Rectal smooth muscle tissue (tissue), 1 donor: Measurements from ENCODE around the gene RBM20.
A peak's percentile ranks its signal among the peaks of the same experiment; 100 is the strongest.

Experiments
- H3K27ac ChIP-seq: one replicate; pipeline ENCODE4 v1.7.0; 2013; ENCODE audit warnings: low read depth, low read length, inconsistent platforms
- H3K27me3 ChIP-seq: one replicate; pipeline ENCODE4 v1.7.0; 2013; ENCODE audit warnings: low read length; ENCODE audit not compliant: control insufficient read depth, insufficient read depth
- H3K36me3 ChIP-seq: one replicate; pipeline ENCODE4 v1.7.0; 2013; ENCODE audit warnings: low read length; ENCODE audit not compliant: control insufficient read depth, insufficient read depth
- H3K4me1 ChIP-seq: one replicate; pipeline ENCODE4 v1.7.0; 2013; ENCODE audit warnings: low read length; ENCODE audit not compliant: control insufficient read depth, insufficient read depth
- H3K4me3 ChIP-seq: one replicate; pipeline ENCODE4 v1.7.0; 2013; ENCODE audit warnings: low read length
- H3K9ac ChIP-seq: one replicate; pipeline ENCODE4 v1.7.0; 2013; ENCODE audit warnings: low read length

RBM20 gene

DNA sequence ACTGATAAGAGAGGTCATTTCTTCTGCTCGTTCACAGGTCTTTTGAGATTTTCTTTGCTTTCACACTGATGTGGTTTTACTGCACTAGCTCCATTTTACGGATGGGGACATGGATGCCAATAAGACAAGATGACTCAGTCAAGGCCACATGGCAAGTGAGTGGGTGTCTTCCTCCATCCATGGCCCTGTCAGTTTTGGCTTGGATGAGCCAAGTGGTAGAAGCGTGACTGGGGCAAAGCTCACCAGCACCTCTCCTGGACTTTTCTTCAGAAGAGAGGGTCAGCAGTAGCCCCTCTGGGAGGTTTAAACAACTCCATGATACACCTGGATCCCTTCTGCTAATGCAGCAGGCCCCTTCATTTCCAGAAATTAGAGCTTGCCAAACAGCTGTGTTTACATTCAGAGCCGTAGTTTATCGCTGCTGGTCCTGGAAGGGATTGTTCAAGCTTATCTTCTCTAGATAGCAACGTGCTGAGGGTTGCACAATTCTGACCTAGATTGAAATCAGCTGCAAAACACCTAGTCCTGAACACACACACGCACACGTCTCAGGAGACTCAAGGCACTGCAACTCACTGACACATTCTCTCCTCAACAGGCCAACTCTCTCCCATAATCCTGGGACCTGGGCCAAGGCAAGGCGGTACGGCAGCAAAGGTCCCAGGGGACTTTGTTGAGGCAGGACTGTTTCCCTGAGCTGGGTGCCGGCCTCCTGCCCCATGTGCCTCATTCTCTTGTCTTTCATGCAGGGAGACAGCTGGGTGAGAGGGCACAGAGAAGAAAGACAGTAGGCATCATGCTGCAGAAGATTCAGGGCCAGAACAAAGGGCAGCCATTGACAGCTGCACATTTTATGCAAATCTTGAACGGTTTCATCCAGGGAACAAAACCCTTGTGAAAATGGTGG, 213.4 kb downstream of the RBM20 start:
- Histone ChIP-seq H3K27ac (peak overlapping the region; percentile 4), H3K4me1 (no peaks in the 10 kb centered on the region), H3K36me3 (no peaks in the 10 kb centered on the region), H3K9ac (no peak overlapping the region), H3K4me3 (peak overlapping the region; percentile 34), H3K27me3 (no peaks in the 10 kb centered on the region)

DNA sequence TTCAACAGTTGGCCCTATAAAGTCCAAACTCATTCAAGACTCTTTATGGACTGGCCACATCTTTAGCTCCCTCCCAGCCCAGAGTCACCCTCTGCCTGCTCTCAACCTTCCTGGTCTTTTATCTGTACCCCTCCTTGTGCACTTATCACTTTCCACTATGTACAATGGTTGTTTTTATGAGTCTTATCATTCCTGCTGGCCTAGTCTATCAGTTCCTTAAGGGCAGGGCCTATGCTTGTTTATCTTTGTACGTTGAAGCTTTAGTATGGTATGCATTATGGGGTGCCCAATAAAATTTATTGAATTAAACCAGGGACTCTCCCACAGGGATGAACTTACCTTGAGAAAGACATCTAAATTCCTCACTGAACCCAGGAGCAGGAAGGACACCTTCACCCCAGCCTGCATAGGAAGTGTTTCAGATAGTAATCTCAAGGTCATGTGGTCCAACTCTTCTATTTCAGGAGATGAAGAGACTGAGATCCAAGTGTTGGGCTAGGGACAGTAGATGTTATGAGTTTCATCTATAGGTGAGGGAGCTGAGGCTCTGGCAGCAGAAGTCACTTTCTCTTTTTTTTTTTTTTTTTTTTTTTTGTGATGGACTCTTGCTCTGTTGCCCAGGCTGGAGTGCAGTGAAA, 214.3 kb downstream of the RBM20 start:
- Histone ChIP-seq H3K27me3 (no peaks in the 10 kb centered on the region), H3K27ac (no peak overlapping the region), H3K36me3 (no peaks in the 10 kb centered on the region), H3K9ac (no peak overlapping the region), H3K4me3 (no peak overlapping the region), H3K4me1 (no peaks in the 10 kb centered on the region)

DNA sequence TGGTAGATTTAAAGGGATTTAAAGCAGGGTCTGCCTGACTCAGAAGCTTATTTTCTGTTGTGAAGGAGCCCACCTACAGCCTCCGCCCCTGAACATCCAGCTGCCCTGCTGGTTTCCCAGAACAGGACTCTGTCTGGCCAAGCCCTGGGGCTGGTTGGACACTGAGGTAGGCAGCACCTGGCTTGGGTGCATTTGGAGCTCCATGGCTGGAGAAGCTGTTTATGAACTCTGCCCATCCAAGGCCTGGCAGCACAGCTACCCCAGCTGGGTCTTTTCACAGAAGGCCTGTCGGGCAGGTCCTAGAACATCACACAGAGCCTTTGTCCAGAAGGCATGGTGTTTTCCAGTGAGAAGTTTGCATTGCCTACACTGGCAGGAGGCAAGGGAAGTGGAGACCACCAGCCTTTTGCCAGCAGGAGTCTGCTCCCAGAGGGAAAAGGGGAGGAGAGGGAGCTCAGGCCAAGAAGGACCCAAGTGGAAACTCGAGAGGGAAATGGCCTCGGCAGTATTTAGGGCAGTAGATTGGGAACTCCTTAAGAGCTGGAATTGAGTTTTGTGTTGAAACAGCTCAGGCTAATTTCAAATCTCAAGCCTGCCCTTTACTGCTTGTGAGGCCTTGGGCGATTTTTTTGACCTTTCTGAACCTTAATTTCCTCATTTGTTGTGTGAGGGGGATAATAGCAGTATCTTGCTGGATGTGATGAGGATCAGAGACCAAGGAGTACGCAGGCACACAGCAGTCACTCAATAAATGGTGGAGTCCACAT, 215.3 kb downstream of the RBM20 start:
- Histone ChIP-seq H3K36me3 (no peaks in the 10 kb centered on the region), H3K27me3 (no peaks in the 10 kb centered on the region), H3K4me1 (no peaks in the 10 kb centered on the region), H3K9ac (no peak overlapping the region), H3K4me3 (no peak overlapping the region), H3K27ac (no peak overlapping the region)

DNA sequence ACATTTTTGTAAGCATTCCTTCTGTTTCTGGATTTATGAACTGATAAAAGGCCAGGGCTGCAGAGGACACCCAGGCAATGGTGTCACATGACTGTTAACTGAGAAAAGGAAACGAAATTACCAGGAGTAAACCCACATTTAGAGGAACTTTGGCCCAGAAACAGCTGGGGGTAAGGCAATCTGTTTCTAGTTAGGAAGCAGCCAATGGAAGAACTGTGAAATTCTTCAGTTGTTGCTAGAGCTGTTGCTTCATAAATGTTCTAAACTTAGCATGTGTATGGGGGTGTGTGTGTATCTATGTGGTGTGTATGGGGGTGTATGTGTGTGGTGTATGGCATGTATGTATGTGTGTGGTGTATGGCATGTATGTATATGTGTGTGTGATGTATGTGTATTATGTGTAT, 215.8 kb downstream of the RBM20 start:
- Histone ChIP-seq H3K27ac (no peak overlapping the region), H3K9ac (no peak overlapping the region), H3K4me3 (no peak overlapping the region), H3K4me1 (peaks cover 6% of the 10 kb centered on the region), H3K27me3 (no peaks in the 10 kb centered on the region), H3K36me3 (no peaks in the 10 kb centered on the region)

DNA sequence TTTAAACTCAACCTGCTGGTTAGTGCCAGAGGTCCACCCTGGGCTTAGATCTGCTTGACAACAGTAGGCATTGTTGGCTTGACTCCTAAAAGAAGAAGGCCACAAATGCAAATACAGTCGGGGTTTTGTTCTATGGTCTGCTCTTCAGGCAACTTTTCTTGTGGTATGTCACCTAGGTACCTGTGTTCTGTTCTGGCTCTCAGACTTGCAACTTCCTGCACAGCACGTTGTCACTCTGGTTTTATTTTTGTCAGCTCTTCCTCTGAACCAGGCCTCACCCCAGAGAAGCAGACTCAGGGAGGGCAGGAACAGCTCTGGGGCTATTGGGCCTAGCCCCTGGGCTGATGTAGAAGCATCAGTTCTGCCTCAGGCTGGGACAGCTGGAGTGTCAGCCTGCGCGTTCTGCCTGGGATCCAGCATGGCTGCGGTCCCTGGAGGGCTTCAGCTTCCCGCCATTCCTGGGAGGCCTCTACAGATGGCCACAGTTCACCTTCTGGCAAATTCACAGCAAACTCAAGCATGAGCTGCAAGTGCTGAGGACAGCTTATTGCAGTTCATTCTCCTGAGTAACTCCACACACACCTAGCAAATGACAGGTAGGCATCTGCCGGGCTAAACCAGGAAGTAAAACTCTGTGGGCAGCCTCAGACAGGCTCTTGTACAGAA, 216.6 kb downstream of the RBM20 start:
- H3K36me3 ChIP-seq: no peaks in the 10 kb centered on the region
- H3K27ac ChIP-seq: no peak overlapping the region
- peak overlapping the region; percentile 23 for H3K4me3 ChIP-seq
- H3K27me3 ChIP-seq: no peaks in the 10 kb centered on the region
- H3K4me1 ChIP-seq: peaks cover 12% of the 10 kb centered on the region
- no peak overlapping the region for H3K9ac ChIP-seq

DNA sequence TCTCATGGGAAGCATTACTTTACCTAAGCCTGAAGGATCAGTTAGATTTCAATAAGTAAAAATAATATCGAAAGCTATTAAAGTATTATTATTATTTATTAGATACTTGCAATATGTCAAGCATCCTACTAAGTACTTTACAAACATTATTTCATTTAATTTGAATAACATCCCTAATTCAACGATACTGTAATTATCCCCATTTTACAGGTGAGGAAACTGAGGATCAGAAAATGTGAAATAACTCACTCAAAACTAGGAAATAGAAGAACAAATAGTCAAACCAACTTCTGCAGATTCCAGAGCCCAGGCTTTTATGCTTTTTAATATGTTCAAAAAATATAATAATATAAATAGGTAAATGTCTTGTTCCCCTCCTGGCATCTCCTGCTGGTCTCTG, 217.3 kb downstream of the RBM20 start:
- H3K27me3 ChIP-seq: no peaks in the 10 kb centered on the region
- no peak overlapping the region for H3K4me3 ChIP-seq
- peaks cover 12% of the 10 kb centered on the region for H3K4me1 ChIP-seq
- no peak overlapping the region for H3K27ac ChIP-seq
- no peak overlapping the region for H3K9ac ChIP-seq
- H3K36me3 ChIP-seq: no peaks in the 10 kb centered on the region

DNA sequence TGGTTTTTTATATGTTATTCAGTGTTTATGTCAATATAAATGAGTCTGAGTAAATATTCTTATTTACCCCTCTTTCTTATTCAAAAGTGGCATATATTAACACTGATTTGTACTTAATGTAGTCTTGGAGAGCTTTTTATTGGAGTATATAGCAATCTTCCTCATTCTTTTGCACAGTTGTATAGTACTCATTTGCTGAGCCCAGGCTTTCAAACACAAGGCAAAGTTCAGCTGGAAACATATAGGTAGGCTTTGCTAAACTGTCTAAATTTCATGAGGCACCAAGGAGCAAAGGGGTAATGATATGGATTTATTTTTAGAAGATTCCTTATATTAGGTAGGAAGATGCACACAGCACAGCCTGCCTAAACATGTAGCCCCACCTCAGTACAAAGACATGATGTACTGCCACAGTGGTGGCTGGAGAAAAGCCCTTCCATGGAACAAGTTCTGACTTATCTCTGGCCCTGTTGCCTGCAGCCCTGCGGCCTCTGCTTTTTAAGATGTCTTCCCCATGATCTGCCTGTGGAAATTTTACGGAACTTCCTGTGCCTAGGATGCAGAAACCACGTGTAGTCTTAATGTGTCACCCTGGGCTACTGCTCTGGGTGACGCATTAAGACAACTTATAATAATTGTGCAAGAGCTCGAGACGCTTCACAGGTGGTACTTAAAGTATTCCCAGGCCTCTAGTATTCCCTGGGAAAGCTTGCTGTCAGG, 218.0 kb downstream of the RBM20 start:
- Histone ChIP-seq H3K4me3 (no peak overlapping the region), H3K27ac (no peak overlapping the region), H3K4me1 (peaks cover 12% of the 10 kb centered on the region), H3K9ac (no peak overlapping the region), H3K36me3 (no peaks in the 10 kb centered on the region), H3K27me3 (no peaks in the 10 kb centered on the region)

DNA sequence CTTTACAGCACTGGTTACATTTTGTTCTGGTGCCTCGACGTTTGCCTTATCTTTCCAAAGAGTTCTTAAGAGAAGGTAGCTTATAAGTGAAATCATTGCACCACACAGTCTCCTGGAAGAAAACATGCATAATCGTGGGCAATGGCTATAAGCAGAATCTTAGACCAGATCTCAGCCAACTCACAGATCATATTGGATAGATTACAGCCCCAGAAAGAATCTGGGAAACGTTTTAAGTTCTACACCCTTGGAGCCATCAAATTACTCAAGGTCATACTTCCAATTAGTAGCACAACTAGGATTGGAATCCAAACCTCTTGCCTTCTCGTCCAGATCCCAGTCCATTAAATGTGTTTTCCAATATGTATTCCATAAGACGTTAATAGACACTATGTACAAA, 218.8 kb downstream of the RBM20 start:
- Histone ChIP-seq H3K27ac (no peak overlapping the region), H3K4me1 (peaks cover 12% of the 10 kb centered on the region), H3K4me3 (no peak overlapping the region), H3K27me3 (no peaks in the 10 kb centered on the region), H3K9ac (no peak overlapping the region), H3K36me3 (no peaks in the 10 kb centered on the region)

DNA sequence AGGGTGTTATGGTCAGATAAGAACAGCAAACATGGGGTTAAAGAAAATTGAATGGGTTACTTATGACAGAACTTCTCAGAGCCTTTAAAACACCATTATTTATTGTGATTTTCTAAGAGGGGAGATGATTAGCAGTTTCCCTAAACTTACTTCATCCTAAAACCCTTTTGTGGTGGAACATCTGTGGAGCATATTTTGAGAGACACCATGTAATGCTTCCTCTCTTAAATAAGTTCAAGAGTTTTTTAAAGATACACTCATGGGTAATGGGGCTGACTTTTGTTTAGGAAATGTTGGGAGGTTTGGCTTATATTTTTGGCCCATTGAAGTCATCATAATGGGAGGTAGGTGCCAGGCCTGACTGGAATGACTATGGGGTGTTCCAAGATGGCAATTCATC, 219.2 kb downstream of the RBM20 start:
- no peak overlapping the region for H3K27ac ChIP-seq
- H3K27me3 ChIP-seq: no peaks in the 10 kb centered on the region
- no peak overlapping the region for H3K9ac ChIP-seq
- H3K4me1 ChIP-seq: peaks cover 12% of the 10 kb centered on the region
- H3K4me3 ChIP-seq: no peak overlapping the region
- H3K36me3 ChIP-seq: no peaks in the 10 kb centered on the region

DNA sequence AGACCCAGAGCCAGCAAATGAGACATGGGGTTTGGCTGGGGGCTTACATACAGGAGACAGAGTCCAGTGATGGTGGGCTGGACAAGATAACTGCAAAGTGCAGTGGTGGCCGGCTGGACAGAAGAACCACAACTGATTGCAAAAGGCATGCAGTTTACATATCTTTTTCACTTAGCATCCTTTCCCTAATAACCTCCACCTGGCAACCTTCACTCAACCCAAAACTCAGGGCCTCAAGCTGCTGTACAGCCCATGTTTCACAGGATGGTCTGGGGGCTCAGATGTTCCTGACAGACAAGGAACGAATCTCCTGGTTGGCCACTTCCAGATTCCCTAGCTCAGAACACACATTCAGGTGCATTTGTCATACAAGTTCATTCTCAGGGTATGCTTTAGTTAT, 219.8 kb downstream of the RBM20 start:
- Histone ChIP-seq H3K27ac (peak overlapping the region; percentile 66), H3K4me3 (no peak overlapping the region), H3K9ac (no peak overlapping the region), H3K36me3 (no peaks in the 10 kb centered on the region), H3K27me3 (no peaks in the 10 kb centered on the region), H3K4me1 (peaks cover 12% of the 10 kb centered on the region)

DNA sequence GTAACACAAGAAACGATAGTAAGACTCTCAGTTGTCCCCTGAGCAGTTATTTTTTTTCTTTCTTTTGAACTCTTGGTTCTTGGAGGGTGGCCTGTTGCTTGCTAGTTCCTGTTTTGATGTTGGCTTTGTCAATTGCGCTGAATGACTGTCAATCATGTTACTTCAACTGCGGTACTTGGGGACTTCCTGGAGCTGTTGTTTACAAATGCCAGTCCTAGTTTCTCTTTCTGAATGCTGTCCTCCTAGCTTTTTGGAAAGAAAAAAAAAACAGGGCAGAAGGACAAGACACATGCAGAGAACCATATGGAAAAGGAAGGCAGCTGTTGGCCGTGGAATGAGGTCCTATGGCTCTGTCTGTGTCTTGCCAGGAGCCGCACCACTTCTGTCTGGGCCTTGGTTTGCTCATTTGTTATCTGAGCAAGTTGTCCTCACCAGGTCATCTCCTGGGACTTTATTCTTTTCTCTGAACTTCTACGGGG, 220.6 kb downstream of the RBM20 start:
- no peak overlapping the region for H3K4me3 ChIP-seq
- H3K4me1 ChIP-seq: peaks cover 12% of the 10 kb centered on the region
- no peaks in the 10 kb centered on the region for H3K36me3 ChIP-seq
- H3K27ac ChIP-seq: peak overlapping the region; percentile 66
- no peak overlapping the region for H3K9ac ChIP-seq
- no peaks in the 10 kb centered on the region for H3K27me3 ChIP-seq
